Body of pancreas (tissue), 4 donors: ENCODE measurements around the gene C2CD5.

Source experiments
- CTCF ChIP-seq, 7 experiments: fragments of 450-650 bp in 4 of 7; fragments of 200-600 bp in 3 of 7; sonication (generic) in 3 of 7; IDR thresholded peaks; one replicate each; pipeline ENCODE4 v1.5.1; 2016 to 2019; ENCODE audit warnings: antibody characterized with exemption in 7 of 7
- POLR2A ChIP-seq, 3 donors: fragments of 450-650 bp; IDR thresholded peaks; one replicate each; pipeline ENCODE4 v1.6.1; 2016; ENCODE audit warnings: antibody characterized with exemption in 3 of 3, mild to moderate bottlenecking in 2 of 3

DNA sequence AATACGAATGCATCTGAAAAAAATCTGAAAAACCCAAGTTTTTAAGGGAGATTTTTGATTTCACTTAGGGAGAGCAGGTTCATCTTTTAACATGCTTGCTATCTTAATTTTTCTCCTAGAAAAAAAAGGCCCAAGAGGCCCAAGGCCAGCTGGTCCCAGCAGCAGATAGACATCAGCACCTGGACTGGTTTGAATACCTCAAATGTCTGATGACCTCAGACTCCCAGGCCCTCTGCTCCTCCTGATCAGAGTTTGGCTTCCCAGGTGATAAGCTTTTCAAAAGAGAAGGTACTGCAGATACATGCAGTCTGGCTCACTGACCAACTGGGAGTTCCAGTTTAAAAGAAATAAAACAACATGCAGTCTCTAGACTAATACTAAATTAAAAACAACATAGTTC lies 82.6 kb downstream of the C2CD5 start:
- TF ChIP-seq POLR2A (IDR thresholded peaks at IDR 0.05) (no peak), CTCF (IDR thresholded peaks at IDR 0.05) (no peak)
